ENCODE data around the gene ATXN10. TPM values are rescaled to one million over a fixed set of nuclear protein-coding genes. Genes with fewer than 3 reads are reported as not detected.
"Not testable (repeated sequence)": the region's sequence is repeated elsewhere in the genome, so short reads cannot be mapped to it uniquely, and the experiment has no call there.

Gene ATXN10
- total RNA-seq, 6 donors from 2014 or later = 90.2 to 137 (median 110) TPM

DNA sequence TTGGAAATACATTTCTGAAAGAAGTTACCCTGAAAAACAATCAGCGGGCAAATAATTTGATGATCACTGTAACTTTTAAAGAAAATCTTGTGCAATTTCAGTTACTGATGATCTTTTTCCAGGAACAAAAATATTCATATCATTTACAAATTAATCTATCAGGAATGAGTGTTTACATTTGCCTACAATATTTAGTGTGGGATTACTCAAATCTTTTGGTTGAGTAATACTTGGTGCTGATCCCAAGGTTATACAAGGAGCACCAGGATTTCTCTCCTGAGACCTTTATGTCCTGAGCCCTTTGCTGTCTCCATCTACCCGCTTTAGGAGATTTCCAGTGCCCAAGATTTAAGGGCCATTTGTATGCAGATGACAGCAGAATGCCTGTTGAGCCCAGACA is 116.1 kb downstream of the ATXN10 start:
- no peak for TF ChIP-seq POLR2AphosphoS5 (IDR thresholded peaks at IDR 0.05)
- no peak for TF ChIP-seq POLR2A (IDR thresholded peaks at IDR 0.05)
- TF ChIP-seq EP300 (IDR thresholded peaks at IDR 0.05) = no peak
- TF ChIP-seq, protein P1, sequence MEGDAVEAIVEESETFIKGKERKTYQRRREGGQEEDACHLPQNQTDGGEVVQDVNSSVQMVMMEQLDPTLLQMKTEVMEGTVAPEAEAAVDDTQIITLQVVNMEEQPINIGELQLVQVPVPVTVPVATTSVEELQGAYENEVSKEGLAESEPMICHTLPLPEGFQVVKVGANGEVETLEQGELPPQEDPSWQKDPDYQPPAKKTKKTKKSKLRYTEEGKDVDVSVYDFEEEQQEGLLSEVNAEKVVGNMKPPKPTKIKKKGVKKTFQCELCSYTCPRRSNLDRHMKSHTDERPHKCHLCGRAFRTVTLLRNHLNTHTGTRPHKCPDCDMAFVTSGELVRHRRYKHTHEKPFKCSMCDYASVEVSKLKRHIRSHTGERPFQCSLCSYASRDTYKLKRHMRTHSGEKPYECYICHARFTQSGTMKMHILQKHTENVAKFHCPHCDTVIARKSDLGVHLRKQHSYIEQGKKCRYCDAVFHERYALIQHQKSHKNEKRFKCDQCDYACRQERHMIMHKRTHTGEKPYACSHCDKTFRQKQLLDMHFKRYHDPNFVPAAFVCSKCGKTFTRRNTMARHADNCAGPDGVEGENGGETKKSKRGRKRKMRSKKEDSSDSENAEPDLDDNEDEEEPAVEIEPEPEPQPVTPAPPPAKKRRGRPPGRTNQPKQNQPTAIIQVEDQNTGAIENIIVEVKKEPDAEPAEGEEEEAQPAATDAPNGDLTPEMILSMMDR (IDR thresholded peaks at IDR 0.05) = no peak
- Histone ChIP-seq H3K36me3 (no peaks in the 10 kb centered on the region), H3K27ac (no peak overlapping the region), H3K4me1 (peaks cover 6 to 27% (median 18%) of the 10 kb centered on the region in 4 donors), H3K9me3 (no peaks in the 10 kb centered on the region), H3K4me3 (no peak overlapping the region), H3K27me3 (no peaks in the 10 kb centered on the region)
- no peak for ATAC-seq (ENCODE audit: low FRiP score in 2 of 2)
- WGBS, 2 donors = 74 to 89% methylated on average over 2 of the region's 2 CpGs
- no peak for DNase-seq

DNA sequence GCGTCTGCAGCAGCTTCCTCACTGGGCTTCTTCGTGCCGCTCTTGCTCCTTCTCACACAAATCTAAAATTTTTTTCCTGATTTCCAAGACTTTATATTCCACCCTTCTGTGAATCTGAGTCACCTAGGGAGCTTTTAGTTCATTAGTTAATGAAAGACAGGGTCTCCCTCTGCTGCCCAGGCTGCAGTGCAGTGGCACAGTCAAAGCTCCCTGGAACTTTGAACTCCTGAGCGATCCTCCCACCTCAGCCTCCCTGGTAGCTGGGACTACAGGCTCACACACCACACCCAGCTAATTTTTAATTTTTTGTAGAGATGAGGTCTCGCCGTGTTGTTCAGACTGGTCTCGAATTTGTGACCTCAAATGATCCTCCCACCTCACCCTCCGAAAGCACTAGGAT is 116.9 kb downstream of the ATXN10 start:
- 98% methylated on average over 8 of the region's 8 CpGs for WGBS, 2 donors
- DNase-seq = no peak
- H3K4me1 ChIP-seq = peaks cover 4 to 20% (median 14%) of the 10 kb centered on the region in 4 donors
- no peak for ATAC-seq (ENCODE audit: low FRiP score in 2 of 2)
- TF ChIP-seq, protein P1 (IDR thresholded peaks at IDR 0.05) = no peak
- TF ChIP-seq EP300 (IDR thresholded peaks at IDR 0.05) = no peak
- TF ChIP-seq POLR2AphosphoS5 (IDR thresholded peaks at IDR 0.05) = no peak
- H3K27me3 ChIP-seq = no peaks in the 10 kb centered on the region
- no peaks in the 10 kb centered on the region for H3K9me3 ChIP-seq
- no peak overlapping the region for H3K27ac ChIP-seq
- no peak overlapping the region for H3K4me3 ChIP-seq
- H3K36me3 ChIP-seq = peaks cover 0 to 6% (median under 1%) of the 10 kb centered on the region in 4 donors

DNA sequence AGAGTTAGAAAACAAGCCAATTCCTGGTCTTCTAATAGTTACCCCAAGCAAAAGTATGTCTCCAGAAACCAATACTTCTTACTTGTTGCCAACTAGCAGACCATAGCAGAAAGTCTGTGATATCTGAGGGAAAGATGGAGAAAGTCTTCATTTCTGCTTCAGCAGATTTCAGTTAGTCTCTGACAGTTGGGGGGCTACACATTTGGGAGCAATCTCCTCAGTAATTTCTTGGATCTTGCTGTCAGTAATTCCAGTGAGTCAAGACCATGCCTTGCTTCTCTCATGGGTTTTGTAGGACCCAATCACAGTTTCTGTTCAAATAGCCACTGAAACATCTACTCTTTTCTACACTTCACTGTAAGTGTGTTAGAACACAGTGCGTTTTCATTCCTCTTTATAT is 118.8 kb downstream of the ATXN10 start:
- no peak for ATAC-seq (ENCODE audit: low FRiP score in 2 of 2)
- H3K27me3 ChIP-seq = no peaks in the 10 kb centered on the region
- peaks cover 0 to 14% (median 2%) of the 10 kb centered on the region in 4 donors for H3K36me3 ChIP-seq
- no peak overlapping the region for H3K4me3 ChIP-seq
- TF ChIP-seq POLR2AphosphoS5 (IDR thresholded peaks at IDR 0.05) = no peak
- no peak for TF ChIP-seq EP300 (IDR thresholded peaks at IDR 0.05)
- TF ChIP-seq, protein P1 (IDR thresholded peaks at IDR 0.05) = no peak
- no peak for TF ChIP-seq POLR2A (IDR thresholded peaks at IDR 0.05)
- H3K27ac ChIP-seq = no peak overlapping the region
- 97 to 100% methylated on average over 1 of the region's 1 CpG for WGBS, 2 donors
- DNase-seq = no peak
- peaks cover 6 to 9% (median 7%) of the 10 kb centered on the region in 4 donors for H3K9me3 ChIP-seq
- peaks cover 3 to 7% (median 4%) of the 10 kb centered on the region in 4 donors for H3K4me1 ChIP-seq

DNA sequence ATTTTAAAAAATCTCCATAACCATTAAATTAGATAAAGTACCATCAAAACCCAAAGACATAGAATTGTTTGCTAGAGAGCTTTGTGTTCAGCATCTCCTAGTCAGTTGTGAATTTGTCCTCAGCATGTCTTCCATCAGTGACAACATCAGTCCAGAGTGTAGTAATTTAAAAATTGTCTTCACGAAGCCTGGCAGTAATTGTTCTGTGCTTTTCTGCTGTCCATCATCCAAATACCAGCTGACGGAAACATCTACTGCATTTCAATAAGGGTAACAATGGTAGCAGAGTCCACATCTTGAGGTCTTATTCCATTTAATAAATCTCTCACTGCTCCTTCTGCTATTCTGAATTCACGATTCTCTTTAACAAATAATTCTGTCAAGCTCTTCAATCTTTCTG is 121.5 kb downstream of the ATXN10 start:
- WGBS, 2 donors = 94 to 98% methylated on average over 3 of the region's 3 CpGs
- Histone ChIP-seq H3K27me3 (no peaks in the 10 kb centered on the region), H3K9me3 (peaks cover 18 to 25% (median 21%) of the 10 kb centered on the region in 4 donors), H3K27ac (no peak overlapping the region), H3K36me3 (peaks cover 0 to 25% (median 4%) of the 10 kb centered on the region in 4 donors), H3K4me3 (no peak overlapping the region), H3K4me1 (no peaks in the 10 kb centered on the region)
- no peak for TF ChIP-seq POLR2AphosphoS5 (IDR thresholded peaks at IDR 0.05)
- no peak for TF ChIP-seq EP300 (IDR thresholded peaks at IDR 0.05)
- TF ChIP-seq, protein P1 (IDR thresholded peaks at IDR 0.05) = no peak
- TF ChIP-seq POLR2A (IDR thresholded peaks at IDR 0.05) = no peak
- DNase-seq = no peak
- no peak for ATAC-seq (ENCODE audit: low FRiP score in 2 of 2)

DNA sequence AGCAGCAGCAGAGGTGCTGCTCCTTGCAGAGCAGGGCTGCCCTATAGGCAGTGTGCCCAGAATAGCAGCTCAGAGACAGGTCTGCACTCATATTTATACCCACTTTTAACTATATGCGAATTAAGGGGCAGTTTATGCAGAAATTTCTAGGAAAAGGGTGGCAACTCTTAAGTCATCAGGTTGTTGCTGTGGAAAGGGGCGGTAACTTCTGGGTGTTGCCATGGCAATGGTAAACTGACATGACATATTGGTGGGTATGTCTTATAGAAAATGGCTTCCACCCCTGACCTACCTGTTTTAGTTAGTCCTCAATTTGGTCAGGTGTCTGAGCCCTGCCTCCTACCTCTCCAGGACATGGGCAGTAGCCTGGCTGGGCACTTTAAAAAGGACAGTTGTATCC is 122.3 kb downstream of the ATXN10 start:
- Histone ChIP-seq H3K4me1 (no peaks in the 10 kb centered on the region), H3K36me3 (peaks cover 0 to 25% (median 4%) of the 10 kb centered on the region in 4 donors), H3K9me3 (peaks cover 18 to 25% (median 21%) of the 10 kb centered on the region in 4 donors), H3K27me3 (no peaks in the 10 kb centered on the region), H3K27ac (no peak overlapping the region), H3K4me3 (no peak overlapping the region)
- 89 to 100% methylated on average over 2 of the region's 2 CpGs for WGBS, 2 donors
- TF ChIP-seq POLR2A (IDR thresholded peaks at IDR 0.05) (no peak), EP300 (IDR thresholded peaks at IDR 0.05) (no peak), POLR2AphosphoS5 (IDR thresholded peaks at IDR 0.05) (no peak)
- TF ChIP-seq, protein P1 (IDR thresholded peaks at IDR 0.05) = no peak
- DNase-seq = no peak
- ATAC-seq (ENCODE audit: low FRiP score in 2 of 2) = no peak

DNA sequence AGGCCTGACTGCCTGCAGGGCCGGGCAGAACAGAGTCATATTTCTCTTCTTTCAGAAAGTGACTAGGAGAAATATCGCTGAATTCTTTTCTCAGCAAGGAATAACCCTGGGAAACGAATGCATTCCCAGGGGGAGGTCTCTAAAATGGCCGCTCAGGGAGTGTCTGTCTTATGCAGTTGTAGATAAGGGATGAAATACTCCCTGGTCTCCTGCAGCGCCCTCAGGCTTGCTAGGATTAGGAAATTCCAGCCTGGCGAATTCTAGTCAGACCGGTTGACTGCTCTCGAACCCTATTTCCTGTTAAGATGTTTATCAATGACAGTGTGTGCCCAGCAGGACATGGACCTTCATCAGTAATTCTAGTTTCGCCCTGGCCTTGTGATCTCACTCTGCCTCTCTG is 124.4 kb downstream of the ATXN10 start:
- WGBS, 2 donors = 93 to 96% methylated on average over 9 of the region's 9 CpGs
- not testable (repeated sequence) for ATAC-seq (ENCODE audit: low FRiP score in 2 of 2)

More for the DNA sequence above, 124.4 kb downstream of the ATXN10 start:
- not testable (repeated sequence) for H3K4me3 ChIP-seq, DNase-seq, H3K27ac ChIP-seq, H3K4me1 ChIP-seq, H3K27me3 ChIP-seq
- peaks cover 0 to 25% (median 4%) of the 10 kb centered on the region in 4 donors for H3K36me3 ChIP-seq
- peaks cover 18 to 25% (median 21%) of the 10 kb centered on the region in 4 donors for H3K9me3 ChIP-seq
